Astrocyte (in vitro differentiated cells and primary cell): ENCODE results near the gene MAGI1.

Source experiments
- CTCF ChIP-seq: IDR thresholded peaks from 2 replicates; pipeline ENCODE4 v1.5.1; 2011; ENCODE audit warnings: low read depth, mild to moderate bottlenecking, inconsistent platforms, low read length, moderate library complexity; ENCODE audit not compliant: insufficient read depth
- EZH2 ChIP-seq: IDR thresholded peaks from 2 replicates; pipeline ENCODE4 v1.6.1; 2012; ENCODE audit warnings: mild to moderate bottlenecking, low read length, inconsistent platforms; ENCODE audit not compliant: insufficient read depth

- TF ChIP-seq CTCF (no peak), EZH2 (no peak)
Observed at GRCh38 chr3:65837604-65838003, 201.1 kb downstream of the MAGI1 start.
